ENCODE data around the gene AEBP2.
"Not testable (repeated sequence)": the region's sequence is repeated elsewhere in the genome, so short reads cannot be mapped to it uniquely, and the experiment has no call there.

DNA sequence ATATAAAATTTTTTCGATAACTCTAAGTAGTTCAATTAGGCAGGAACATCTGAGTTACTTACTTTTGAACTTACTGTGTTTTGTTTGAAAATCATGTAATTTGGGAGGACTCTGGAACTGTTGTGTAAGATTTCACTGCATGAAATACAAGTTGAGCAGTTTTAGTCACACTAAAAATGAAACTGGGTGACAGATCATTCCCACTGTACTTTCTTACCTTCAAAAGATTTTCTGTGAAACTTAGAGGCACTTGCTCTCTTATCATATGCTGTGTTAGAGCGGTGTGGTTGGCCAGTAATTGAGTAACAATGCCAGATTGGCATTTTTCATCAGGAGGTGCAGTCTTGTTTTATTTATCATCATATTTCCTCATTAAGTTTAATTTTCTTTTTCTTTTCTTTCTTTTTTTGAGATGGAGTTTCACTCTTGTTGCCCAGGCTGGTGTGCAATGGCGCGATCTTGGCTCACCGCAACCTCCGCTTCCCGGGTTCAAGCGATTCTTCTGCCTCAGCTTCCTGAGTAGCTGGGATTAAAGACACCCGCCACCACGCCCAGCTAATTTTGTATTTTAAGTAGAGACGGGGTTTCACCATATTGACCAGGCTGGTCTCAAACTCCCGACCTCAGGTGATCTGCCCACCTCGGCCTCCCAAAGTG lies 113.3 kb downstream of the AEBP2 start:
- TF ChIP-seq, protein P1, sequence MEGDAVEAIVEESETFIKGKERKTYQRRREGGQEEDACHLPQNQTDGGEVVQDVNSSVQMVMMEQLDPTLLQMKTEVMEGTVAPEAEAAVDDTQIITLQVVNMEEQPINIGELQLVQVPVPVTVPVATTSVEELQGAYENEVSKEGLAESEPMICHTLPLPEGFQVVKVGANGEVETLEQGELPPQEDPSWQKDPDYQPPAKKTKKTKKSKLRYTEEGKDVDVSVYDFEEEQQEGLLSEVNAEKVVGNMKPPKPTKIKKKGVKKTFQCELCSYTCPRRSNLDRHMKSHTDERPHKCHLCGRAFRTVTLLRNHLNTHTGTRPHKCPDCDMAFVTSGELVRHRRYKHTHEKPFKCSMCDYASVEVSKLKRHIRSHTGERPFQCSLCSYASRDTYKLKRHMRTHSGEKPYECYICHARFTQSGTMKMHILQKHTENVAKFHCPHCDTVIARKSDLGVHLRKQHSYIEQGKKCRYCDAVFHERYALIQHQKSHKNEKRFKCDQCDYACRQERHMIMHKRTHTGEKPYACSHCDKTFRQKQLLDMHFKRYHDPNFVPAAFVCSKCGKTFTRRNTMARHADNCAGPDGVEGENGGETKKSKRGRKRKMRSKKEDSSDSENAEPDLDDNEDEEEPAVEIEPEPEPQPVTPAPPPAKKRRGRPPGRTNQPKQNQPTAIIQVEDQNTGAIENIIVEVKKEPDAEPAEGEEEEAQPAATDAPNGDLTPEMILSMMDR (IDR thresholded peaks at IDR 0.05; ENCODE audit: low read depth, low read length) = not testable (repeated sequence)
- TF ChIP-seq EZH2phosphoT487 (IDR thresholded peaks at IDR 0.05; ENCODE audit: low read depth) = not testable (repeated sequence)

Measured in OCI-LY3 (cell line).